HG03460 (cell line): ENCODE data around the gene TAAR1.
"Not testable (repeated sequence)": the region's sequence is repeated elsewhere in the genome, so short reads cannot be mapped to it uniquely, and the experiment has no call there.

ENCODE experiments used
- ATAC-seq: cut with Tn5 transposase; IDR thresholded peaks from one replicate; pipeline ENCODE4 v1.9.1; 2021; ENCODE audit not compliant: unreplicated experiment

TAAR1 gene

DNA sequence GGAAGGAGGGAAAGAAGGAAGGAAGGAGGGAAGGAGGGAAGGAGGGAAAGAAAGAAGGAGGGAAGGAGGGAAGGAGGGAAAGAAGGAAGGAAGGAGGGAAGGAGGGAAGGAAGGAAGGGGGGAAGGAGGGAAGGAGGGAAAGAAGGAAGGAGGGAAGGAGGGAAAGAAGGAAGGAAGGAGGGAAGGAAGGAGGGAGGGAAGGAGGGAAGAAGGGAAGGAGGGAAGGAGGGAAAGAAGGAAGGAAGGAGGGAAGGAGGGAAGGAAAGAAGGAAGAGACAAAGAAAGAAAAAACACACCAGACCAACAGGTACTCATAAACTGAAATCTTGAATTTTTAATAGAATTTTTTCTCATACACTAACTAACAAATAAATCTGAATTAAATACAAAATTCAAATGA lies 58.1 kb downstream of the TAAR1 start:
- not testable (repeated sequence) for ATAC-seq

DNA sequence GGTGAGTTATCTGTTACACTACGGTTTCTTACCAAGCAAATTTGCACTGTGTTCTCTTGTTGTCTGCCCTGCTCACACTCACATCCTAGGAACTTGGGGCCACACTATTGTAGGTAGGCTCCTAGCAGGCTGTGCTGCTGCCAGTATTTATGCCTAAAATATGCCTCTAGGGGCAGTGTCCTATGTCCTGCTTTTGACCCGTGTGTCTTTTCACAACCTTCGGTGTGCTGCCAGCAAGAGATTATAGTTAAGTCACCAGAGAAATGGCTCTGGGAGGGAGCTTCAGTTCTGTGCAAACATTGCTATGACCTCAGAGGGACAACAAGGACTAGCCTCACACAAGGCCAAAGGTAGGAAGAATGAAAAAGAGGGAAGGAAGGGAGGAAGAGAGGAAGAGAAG lies 60.5 kb downstream of the TAAR1 start:
- ATAC-seq, result no peak

DNA sequence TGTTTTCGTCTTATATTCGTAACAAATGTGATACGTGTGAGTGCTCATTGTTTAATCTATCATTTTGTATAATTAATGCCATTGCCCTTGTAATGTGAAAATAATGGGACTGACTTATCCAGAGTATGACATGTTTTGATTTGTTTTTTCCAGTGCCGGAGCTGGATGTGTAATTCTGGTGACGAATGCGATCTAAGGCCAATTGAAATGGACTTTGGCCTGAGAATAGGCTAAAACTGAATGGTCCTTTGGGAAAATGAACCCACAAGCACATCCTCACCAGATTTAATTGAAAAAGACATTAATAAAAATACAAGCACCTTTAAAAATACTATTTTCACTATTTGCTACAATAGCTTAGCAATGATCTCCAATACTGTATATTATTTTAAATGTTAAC lies 62.8 kb downstream of the TAAR1 start:
- no peak for ATAC-seq
